Stimulated activated CD8-positive, alpha-beta memory T cell treated with anti-CD3 and anti-CD28 coated beads, Interleukin-4, amount 100 ng/mL, for 1 hour (primary cell): Measurements from ENCODE around the gene NXPH1.

ENCODE experiments used
- DNase-seq, 2 donors: peaks; one replicate each; pipeline ENCODE4 v3.0.0-alpha.2; 2020; ENCODE audit warnings: low read depth in 2 of 2, low spot score in 1 of 2

NXPH1 gene

DNA sequence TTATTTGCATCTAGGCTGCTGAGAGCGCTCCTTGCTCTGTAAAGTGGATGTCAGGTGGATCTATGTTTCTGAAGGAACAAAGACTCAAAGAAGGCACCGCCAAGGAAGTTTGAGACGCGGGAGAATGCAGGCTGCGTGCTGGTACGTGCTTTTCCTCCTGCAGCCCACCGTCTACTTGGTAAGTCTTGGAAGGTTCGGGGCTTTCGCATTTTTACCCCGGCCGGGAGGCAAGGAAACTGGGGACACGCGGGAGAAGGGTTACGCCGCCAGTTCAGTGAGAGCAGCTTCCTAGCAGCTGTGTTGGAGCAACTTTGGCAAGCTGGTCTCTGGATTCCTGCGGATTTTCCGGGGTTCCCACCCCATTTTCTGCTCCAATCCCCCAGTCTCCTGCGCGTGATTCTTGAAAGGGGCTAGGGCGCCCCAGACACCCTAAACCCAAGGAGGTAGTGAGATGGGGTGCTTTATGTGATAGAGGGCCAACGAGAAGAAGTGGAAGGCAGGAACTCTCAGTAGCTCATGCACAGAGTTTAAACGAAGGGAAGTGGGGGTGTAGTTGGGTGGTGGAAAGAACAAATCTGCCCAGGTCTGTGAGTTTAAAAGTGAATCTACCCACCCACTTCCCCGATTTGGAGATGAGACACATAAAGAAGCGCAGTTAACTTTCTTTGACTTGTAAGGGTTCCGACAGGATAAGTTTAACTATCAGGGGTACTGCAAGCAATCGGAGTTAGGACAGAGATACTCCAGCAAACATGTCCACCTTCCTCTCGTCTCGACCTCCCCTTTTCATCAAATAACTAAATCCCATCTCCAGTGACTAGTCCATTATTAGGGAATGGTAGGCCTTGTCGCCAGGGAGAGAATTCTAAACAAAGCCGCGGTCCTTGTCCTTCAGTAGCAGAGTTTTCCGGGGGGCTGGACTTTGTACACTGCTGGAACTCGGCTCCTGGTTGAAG, 2.5 kb downstream of the NXPH1 start:
- DNase-seq: no peak

DNA sequence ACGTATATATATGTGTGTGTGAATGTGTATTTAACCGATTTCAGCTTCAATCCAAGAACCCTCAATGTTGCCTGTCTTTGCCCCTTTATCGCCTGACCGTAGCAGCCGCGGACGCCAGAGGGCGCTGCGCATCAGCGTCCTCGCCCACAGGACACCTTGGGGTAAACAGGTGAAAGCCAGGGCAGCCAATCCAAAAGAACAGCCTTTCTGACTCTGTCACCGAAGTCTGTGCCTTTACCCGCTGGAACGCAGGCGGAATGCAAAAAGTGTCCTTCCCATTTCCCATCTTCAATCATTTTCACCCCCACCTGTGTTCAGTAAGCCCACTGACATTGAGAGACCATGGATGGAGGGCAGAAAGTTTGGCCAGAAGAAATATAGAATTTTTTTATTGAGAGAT, 3.6 kb downstream of the NXPH1 start:
- DNase-seq: no peak

DNA sequence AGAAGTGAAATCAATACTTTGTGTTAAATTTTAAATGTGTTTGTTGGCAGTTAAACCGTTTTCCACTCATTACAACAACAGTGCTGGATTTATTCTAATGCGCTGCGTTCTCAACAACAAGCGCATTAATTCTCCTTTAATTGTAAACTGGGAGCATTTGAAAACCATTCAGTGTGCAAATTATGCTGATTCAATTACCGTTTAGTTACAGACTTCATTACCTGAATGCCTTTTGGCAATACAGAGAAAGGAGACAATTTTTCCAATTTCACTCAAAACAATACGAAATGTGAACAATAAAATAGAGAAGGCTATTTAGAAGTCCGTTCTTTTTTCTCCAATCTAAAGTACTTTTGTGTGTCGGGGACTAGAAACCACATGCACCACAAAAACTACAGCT, 4.2 kb downstream of the NXPH1 start:
- no peak for DNase-seq

DNA sequence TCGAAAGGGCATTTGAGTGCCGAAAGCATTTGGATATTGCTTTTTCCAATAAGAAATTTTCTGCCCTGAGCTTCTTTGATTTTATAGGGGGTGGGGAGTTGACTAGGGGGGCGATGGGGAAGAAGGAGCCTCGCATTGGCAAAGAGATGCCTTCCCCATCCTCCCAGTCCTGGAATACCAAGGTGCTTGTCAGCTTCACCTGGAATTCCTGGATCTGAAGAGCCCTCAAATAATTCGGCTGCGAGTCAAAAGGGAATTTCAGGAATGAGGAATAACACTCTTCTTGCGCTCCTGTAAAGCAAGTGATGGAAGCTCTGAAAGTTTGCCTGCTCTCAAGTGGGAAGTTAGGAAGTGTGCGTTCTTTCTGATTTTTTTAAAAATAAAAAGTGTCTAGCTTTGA, 7.3 kb downstream of the NXPH1 start:
- DNase-seq: no peak

DNA sequence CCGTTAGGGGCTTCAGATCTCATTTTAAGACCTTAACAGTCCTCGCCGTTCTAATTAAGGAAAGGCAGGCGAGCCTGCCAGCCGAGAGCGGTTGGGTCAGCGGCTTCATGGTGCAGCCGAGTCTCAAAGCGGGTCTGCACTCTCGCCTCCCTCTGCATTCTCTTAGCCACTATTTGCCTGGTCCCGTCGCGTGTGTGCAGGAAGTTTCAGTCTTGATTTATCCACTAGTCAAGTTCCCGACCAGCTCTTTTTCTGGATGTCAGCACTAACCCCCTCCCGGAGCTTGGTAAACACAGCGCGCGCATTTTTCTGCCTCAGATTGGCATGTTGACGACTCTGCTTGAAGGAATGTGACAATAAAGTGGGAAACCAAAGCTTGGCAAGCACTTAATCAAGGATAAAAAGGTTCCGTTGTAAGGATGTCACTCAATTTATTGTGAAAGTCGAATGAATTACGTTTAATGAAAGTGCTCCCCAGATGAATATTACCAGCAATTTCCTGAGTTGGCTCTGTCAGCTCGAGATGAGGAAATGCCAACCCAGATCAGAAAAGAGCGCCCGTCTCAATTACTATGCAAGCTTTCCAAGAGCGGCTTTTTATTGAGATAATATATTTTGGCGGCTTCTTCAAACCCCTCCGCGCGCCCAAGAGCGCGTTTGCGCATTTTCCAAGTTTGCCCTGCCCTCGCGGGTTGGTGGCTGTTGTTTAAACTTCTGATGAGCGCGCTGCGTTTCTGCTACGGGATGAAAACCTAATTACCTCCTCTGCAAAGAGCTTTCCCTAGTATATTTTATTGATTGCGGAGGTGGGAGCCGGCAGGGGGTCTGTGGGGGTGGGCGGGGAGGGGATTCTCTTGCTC, 7.9 kb downstream of the NXPH1 start:
- DNase-seq: no peak

DNA sequence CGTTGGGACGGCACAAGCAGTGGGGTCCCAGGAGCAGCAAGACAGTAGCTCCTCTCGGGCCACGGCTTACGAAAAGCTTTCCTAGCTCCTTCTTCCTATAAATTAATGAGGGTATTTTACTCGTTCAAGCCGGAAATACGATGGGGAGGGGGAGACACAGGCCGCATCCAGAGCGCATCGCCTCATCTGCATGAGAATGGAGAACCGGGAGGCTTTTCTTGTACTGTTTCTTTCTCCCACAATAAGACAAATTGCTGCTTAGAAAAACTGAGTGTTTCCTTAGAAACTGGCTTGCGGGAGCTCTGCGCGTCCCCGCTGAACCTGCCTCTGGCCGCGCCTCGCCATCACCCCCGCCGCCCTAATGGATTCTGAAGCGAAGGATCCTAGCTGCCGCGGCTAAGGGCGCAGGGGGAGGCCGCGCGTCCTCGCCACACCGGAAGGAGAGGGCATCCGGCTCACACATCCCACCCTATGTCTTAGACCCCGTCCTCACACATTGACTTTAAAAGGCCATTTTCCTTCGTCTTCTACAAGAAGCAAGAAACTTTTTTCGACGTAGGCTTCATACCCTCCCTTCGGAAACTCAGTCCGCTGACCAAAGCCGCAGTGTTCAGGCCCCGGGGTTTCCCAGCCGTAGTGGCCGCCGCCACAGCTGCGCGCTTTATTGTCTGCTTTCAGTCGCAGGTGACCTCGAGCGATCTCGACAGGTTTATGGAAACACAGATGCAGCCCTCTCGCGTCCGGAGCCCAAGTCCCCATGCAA, 8.8 kb downstream of the NXPH1 start:
- DNase-seq: no peak

DNA sequence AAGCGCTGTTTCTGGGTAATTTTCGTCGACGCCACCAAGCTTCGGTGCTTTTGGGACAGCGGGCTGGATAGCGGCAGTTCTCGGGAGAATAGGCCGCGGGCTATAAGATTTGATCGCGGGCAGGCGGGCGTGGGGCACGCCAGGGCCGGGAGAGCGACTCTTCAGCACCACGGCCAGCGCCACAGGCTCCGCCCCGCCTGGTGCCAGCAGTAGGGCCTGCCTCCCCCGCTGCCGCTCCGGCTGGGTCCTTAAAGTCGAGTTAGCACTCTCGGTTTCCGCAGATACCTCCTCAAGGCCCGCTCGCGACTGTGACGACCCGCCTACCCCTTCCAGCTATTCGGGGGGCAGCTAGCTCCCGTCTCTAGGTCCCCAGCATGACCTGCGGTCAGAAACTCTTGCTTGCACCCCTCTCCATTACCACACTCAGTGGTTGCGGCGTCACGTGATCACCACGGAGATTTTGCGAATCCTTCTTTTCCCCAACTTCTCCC, 9.4 kb downstream of the NXPH1 start:
- DNase-seq: peak in 1 of 2 donors; percentile 3

DNA sequence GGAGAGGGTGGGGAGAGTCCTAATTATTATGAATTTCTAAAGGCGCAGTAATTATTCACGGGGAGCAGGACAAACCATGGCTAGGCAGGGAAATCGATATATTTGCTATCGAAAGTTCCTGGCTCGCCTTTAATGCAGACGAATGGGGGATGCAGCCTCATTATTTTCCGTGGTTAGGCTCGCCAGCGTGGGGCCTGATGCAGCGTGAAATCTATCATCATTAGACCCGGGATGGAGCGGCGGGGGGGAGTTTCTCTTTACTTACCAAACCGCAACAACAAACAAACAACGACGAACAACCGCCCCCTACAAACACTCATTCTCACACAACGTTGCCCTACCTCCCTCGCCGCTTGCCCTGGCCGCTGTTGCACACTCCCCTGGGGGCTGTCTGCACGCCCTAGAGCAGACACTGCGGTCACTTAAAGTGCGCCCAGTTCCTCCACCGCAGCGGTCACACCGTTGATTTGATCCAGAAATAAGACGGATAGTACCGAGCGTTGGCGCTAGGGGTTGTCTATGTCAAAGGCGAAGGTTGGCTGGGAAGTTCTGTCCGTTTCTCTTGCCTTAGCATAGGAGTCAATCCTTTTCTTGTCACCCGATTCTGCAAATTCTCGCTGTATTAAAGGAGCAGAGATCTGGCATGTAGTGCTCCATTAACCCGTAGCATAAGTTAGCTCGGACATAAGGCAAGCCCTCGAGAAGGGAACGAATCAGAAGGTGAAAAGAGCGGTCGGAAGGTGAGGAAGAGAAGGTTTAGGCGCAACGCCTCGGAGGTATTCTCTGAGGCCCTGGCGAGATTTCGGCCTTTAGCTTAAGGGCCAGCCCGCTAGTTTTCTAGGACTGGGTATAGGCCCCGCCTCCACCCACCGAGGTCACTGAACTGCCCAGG, 10.4 kb downstream of the NXPH1 start:
- DNase-seq: no peak

DNA sequence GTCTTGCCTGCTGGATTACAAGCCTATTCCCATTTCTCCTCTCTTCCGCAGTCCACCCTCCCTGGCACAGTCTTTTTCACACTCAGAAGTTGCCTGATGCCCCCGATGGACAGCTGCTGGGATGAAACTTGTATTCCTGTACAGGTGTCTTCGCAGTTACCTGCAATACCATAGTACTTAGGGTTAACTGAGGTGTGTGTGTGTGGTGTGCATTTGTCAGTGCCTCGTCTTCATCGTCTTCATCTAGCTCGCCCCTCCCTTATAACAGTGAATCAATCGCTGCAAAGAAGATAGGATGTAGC, 11.0 kb downstream of the NXPH1 start:
- no peak for DNase-seq

DNA sequence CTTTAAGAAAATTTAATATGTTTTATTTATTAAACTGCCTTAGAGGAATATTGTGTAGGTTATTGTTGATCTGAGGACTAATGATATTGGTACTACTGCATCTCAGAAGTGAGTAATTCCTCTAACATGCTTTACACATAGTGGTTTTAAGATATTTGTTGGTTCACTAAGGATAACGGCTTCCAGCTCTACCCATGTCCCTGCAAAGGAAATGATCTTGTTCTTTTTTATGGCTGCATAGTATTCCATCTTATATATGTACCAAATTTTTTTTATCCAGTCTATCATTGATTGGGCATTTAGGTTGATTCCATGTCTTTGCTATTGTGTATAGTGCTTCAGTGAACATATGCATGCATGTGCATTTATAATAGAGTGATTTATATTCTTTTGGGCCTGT, 20.1 kb downstream of the NXPH1 start:
- DNase-seq: no peak

DNA sequence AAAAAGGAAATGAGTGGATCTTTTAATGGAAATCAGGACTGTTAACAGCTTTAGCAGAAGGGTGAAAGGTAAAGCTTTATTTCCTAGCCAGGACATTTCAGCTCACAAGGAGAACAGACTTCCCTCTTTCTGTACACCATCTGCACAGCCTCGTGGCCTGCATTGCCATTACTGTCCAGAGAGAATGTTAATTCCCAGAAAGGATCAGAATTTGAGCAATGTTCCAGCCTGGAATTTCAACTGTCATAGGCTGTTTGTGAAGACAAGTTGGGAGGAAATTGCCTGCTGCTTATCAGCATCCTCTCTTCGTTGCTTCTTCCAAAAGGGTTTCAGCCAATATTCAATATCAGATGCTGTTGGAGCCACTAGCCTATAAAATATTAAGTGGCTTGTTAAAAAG, 22.0 kb downstream of the NXPH1 start:
- DNase-seq: no peak

DNA sequence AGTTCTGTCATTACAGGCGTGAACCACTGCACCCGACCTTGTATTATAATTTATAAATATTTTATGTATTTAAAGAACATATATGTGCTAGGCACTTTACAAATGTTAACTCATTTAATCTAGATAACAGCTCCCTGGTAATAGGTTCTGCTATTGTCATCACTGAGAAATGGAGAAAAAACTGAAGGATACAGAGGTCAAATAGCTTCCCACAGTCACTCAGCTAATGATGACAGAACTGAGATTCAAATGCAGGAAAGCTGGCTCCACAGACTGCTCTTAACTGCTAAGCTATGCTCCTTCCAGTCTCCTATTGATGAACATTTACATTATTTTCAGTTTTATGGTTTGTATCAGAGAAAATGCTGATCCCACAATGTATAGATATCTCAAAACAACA, 28.9 kb downstream of the NXPH1 start:
- DNase-seq: no peak

DNA sequence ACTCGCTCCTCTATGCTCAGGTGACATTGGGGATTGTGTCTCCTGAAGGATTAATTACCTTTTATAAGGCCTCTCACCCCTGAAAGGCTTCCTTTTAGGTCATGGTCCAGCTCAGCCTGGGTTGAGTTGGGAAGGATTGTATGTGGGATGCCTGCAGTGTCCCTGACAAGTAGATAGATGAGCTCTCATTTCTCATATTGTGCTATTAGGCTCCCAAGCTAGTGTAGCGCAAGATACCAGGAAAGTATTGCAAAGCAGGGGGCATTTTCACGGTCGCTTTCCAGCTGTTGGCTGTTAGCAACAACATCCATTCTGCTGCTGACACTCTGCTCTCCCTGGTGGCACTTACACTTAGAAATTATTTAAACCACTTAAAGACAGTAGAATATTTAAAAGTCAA, 31.9 kb downstream of the NXPH1 start:
- DNase-seq: no peak

DNA sequence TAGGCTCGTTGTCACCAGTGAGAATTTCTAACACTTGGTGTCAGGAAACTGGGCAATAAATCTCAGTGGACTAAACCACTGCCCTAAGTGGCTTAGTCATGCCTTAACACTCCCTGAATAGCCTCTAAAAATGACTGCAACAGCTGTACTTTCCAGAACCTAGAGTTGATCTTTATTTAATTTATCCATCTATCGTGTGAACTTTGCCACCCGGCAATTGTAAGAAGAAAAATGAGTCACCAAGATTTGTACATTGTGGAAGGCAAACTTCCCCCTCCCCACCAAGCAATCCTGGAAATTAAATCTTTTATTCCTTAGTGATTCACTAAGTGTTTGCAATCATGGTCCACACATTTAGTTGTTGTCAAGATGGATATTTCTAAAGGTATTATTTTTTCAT, 47.1 kb downstream of the NXPH1 start:
- no peak for DNase-seq

DNA sequence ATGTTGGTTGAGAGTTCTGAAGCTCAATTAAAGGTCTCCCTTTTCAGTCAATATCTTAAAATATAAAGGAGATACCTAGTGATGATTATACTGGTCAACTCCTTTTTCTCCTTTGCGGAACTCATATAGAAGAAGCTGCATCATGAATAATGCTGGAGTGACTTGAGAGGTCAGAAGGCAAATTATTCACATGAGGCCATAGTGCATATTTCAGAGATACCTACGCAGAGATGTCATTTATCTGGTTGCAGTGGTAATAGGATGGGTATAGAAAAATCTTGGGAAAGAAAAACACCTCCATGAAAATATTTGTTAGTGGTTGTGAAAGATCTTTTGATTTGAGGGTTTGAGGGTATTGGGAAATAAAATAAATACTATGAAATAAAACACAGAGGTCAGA, 47.7 kb downstream of the NXPH1 start:
- DNase-seq: no peak

DNA sequence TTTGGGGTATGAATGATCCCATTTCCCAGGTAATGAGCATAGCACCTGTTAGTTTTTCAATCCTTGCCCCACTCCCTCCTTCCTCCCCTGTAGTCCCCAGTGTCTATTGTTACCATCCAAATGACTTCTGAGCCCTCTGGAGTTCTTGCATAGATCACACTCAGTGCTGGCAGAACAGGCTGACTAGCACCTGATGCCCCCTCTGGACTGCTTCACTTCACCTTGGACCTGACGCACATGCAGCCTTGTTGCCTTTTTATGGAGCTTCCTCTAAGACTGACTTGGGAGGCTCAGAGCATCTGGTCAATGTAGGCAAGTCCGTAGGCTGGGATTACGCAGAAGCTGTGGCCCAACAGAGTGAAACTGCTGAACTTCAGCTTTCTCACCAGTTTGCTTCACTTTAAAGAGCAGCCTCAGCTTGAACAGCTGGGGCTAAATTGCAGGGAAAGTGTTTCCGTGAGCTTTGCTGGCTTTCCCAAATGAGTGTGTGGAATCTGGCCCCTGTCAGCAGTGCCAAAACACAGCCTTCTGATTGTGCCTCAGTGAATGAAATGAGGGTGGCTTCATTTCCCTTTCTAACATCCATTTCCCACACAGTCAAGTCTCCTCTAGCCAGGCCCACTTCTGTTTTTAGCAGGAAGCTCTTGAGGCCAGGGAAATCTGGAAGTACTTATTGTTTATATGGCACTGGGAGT, 48.5 kb downstream of the NXPH1 start:
- no peak for DNase-seq

DNA sequence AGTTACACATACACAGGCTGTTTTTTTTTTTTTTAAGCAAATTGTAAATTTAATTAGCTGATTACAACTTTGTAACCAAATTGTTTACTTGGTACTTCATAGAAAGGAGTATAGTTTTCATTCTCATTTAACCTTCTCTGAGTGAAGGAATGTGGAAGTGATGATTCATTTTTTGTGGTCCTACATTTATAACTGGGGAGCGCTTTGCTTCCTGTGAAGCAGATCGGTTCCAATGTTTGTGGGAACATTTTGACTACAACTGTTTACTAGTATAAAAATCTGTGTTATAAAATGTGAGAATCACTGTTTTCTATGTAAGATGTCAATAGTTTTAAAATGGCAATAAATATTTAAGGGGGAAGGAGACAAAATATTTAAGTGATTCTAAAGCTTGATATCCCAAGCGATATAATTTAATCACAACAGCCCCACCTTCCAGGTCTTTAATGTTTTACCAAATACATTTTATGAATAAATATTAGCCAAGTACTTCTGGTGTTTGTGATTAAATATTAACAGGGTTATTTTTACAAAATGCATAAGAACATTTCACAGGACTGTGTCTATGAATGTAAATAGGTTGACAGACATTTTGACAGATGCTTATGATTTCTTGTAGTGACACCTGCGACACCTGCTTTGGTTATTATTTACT, 57.1 kb downstream of the NXPH1 start:
- DNase-seq: no peak

DNA sequence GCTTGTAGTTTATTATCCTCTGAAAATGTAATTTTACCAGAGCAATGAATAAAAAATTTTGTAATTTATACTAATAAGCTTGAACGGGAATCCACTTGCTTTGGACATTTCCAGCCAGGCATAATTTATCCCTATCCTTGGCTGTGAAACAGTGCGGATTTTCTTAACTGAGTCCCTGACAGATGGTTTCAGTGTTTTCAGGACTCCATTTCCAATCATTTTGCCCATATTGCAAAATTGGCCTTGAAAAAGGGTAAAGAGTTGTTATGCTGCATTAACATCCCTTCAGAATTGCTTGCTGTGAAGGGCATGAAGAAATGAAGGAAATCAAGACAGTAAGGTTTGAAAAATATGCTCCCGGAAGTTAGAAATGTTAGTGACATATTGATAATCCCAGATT, 57.7 kb downstream of the NXPH1 start:
- DNase-seq: no peak
